Endothelial cell of umbilical vein (primary cell): ENCODE measurements around the gene REPIN1. TPM values are rescaled to one million over a fixed set of nuclear protein-coding genes. Genes with fewer than 3 reads are reported as not detected.

Source experiments
- BruUV-seq: library from RNA; stranded (reverse); fragments of 400-500 nt; replicated peaks from 2 replicates; lab custom pipeline; 2021; lab: Mats Ljungman, UMichigan
- CTCF ChIA-PET: fragments of 300-600, 350-600 bp; sonication (Branson Sonifier 250); formaldehyde crosslinking; loops from one replicate; lab custom pipeline; 2021; ENCODE audit warnings: antibody characterized with exemption, inconsistent platforms; lab: Charles Lee
- POLR2A ChIA-PET: fragments of 300-600, 350-600 bp; sonication (Branson Sonifier 250); formaldehyde crosslinking; loops from one replicate; lab custom pipeline; 2021; ENCODE audit warnings: antibody characterized with exemption, inconsistent platforms; lab: Charles Lee
- DNase-seq: peaks from one replicate; pipeline ENCODE4 v3.0.0-alpha.2; 2011; ENCODE audit warnings: low read depth, low spot score
- FAIRE-seq: peaks from 2 replicates; lab custom pipeline; 2011; peaks lifted over from hg19 to GRCh38; lab: Jason Lieb, UNC
- H2AFZ ChIP-seq: 2 replicates; pipeline ENCODE4 v1.6.0; 2012; ENCODE audit warnings: low read depth, low read length, control low read depth, inconsistent platforms
- H3K27ac ChIP-seq: 2 replicates; pipeline ENCODE4 v1.5.1; 2011; ENCODE audit warnings: low read depth, mild to moderate bottlenecking, control low read depth, low read length, moderate library complexity; ENCODE audit not compliant: insufficient read depth
- H3K27me3 ChIP-seq, 2 experiments: 2 replicates each; pipeline versions ENCODE4 v1.6.0 to v1.6.1; 2011; ENCODE audit warnings: low read length in 2 of 2, mixed read lengths in 1 of 2; ENCODE audit not compliant: control insufficient read depth in 2 of 2, insufficient read depth in 2 of 2
- H3K36me3 ChIP-seq, 2 experiments: 2 replicates in 1 of 2; 3 replicates in 1 of 2; pipeline ENCODE4 v1.5.1; 2011; ENCODE audit warnings: low read length in 2 of 2, mild to moderate bottlenecking in 1 of 2, moderate library complexity in 1 of 2; ENCODE audit not compliant: control insufficient read depth in 2 of 2, insufficient read depth in 2 of 2; ENCODE audit errors: extremely low read depth in 1 of 2
- H3K4me1 ChIP-seq: 3 replicates; pipeline ENCODE4 v1.5.1; 2011; ENCODE audit warnings: mild to moderate bottlenecking, low read length; ENCODE audit not compliant: control insufficient read depth, insufficient read depth; ENCODE audit errors: extremely low read depth
- H3K4me2 ChIP-seq: 2 replicates; pipeline ENCODE4 v1.6.1; 2011; ENCODE audit warnings: low read length, control low read depth, mixed read lengths; ENCODE audit not compliant: insufficient read depth
- H3K4me3 ChIP-seq, 3 experiments: fragments of 200-600 bp in 1 of 3; sonication (generic), shearing (Covaris generic) in 1 of 3; replicated peaks in 1 of 3; 2 replicates each; pipeline ENCODE4 v1.5.1; 2011 to 2016; ENCODE audit warnings: control low read depth in 3 of 3, low read length in 3 of 3, mild to moderate bottlenecking in 2 of 3, inconsistent platforms in 1 of 3, low read depth in 1 of 3, moderate library complexity in 1 of 3; ENCODE audit not compliant: insufficient read depth in 1 of 3
- H3K79me2 ChIP-seq: 2 replicates; pipeline ENCODE4 v1.6.0; 2012; ENCODE audit warnings: low read length, inconsistent platforms; ENCODE audit not compliant: control insufficient read depth, insufficient read depth
- H3K9ac ChIP-seq: replicated peaks from 2 replicates; pipeline ENCODE3; 2011; ENCODE audit warnings: low read length, control low read depth; ENCODE audit not compliant: insufficient read depth; ENCODE audit errors: extremely low read depth
- H3K9me1 ChIP-seq: replicated peaks from 3 replicates; pipeline ENCODE4 v1.6.0; 2011; ENCODE audit warnings: mild to moderate bottlenecking, low read length; ENCODE audit not compliant: control insufficient read depth, insufficient read depth; ENCODE audit errors: extremely low read depth
- H3K9me3 ChIP-seq: replicated peaks from 2 replicates; pipeline ENCODE4 v1.5.1; 2012; ENCODE audit warnings: low read length, inconsistent platforms; ENCODE audit not compliant: control insufficient read depth, insufficient read depth
- H4K20me1 ChIP-seq: replicated peaks from 2 replicates; pipeline ENCODE3; 2011; ENCODE audit warnings: mild to moderate bottlenecking, low read length; ENCODE audit not compliant: control insufficient read depth, insufficient read depth; ENCODE audit errors: extremely low read depth
- CTCF ChIP-seq, 2 donors: IDR thresholded peaks; 1 replicate in 1 of 2; 2 replicates in 1 of 2; pipeline ENCODE4 v1.5.1; 2011; ENCODE audit warnings: low read length in 2 of 2, mild to moderate bottlenecking in 2 of 2, moderate library complexity in 2 of 2, control low read depth in 1 of 2, inconsistent platforms in 1 of 2, low read depth in 1 of 2; ENCODE audit not compliant: insufficient read depth in 1 of 2; ENCODE audit errors: extremely low read depth in 1 of 2
- FOS ChIP-seq: IDR thresholded peaks from 2 replicates; pipeline ENCODE4 v1.6.1; 2011; ENCODE audit warnings: mild to moderate bottlenecking, low read length, moderate library complexity, borderline replicate concordance; ENCODE audit not compliant: insufficient read depth
- GATA2 ChIP-seq: IDR thresholded peaks from 2 replicates; pipeline ENCODE4 v1.7.0; 2011; ENCODE audit warnings: low read depth, mild to moderate bottlenecking, moderate library complexity, mixed read lengths, low read length; ENCODE audit not compliant: insufficient read length, insufficient read depth
- JUN ChIP-seq: IDR thresholded peaks from 2 replicates; pipeline ENCODE4 v1.6.1; 2011; ENCODE audit warnings: borderline replicate concordance, low read depth; ENCODE audit not compliant: insufficient read length, insufficient read depth
- MYC ChIP-seq: IDR thresholded peaks from one replicate; pipeline ENCODE4 v1.6.1; 2011; ENCODE audit warnings: mild to moderate bottlenecking, low read depth, low read length
- POLR2A ChIP-seq: IDR thresholded peaks from 2 replicates; pipeline ENCODE4 v1.6.1; 2012; ENCODE audit warnings: low read depth, mild to moderate bottlenecking, control low read depth, low read length
- POLR2AphosphoS5 ChIP-seq: IDR thresholded peaks from 2 replicates; pipeline ENCODE4 v1.6.1; 2012; ENCODE audit warnings: low read depth, mild to moderate bottlenecking, control low read depth, low read length, moderate library complexity; ENCODE audit not compliant: insufficient read depth
- dilution Hi-C: fragments of 300-500 bp; cut with MboI; formaldehyde crosslinking; loops from one replicate; pipeline ENCODE4 v1.15.0; 2019; ENCODE audit warnings: low sequenced_read_pairs; ENCODE audit not compliant: extremely low pct_ligation_motif_present
- intact Hi-C: fragments of 100-400 bp; cut with micrococcal nuclease; formaldehyde crosslinking; loops from one replicate; pipeline ENCODE4 v1.10.0; 2022
- polyA plus RNA-seq, 4 experiments: library from polyadenylated mRNA; depleted of rRNA in 3 of 4; stranded (reverse) in 3 of 4; unstranded in 1 of 4; fragments of >200 nt; gene quantifications; 2 replicates each; pipeline versions ENCODE4 v1.2.1 to v1.2.3, GENCODE V29; 2011 to 2012; ENCODE audit warnings: missing spikeins in 1 of 4
- total RNA-seq: library from RNA; stranded (reverse); gene quantifications from 2 replicates; pipeline ENCODE4 v1.2.3, GENCODE V29; 2021
- TF ChIP-seq, protein P1 (sequence below): IDR thresholded peaks from 2 replicates; pipeline ENCODE4 v1.6.1; 2011; ENCODE audit not compliant: insufficient read depth, insufficient read length

REPIN1 gene
- total and polyA plus RNA-seq, 2 donors (not counting 3 experiments of a cell fraction or from before 2014, with no cell fraction given): 108 to 140 TPM

GRCh38 chr7:150412016-150412415 lies 43.4 kb downstream of the REPIN1 start:
- dilution Hi-C loops (no loop called here), intact Hi-C loops (no loop called here)
- Histone ChIP-seq H3K27ac (no peak overlapping the region), H3K4me3 (no peak overlapping the region), H3K9ac (no peak overlapping the region), H3K4me2 (no peak overlapping the region), H3K9me1 (no peaks in the 10 kb centered on the region), H3K9me3 (no peaks in the 10 kb centered on the region), H3K27me3 (no peaks in the 10 kb centered on the region), H2AFZ (no peak overlapping the region), H3K4me1 (no peaks in the 10 kb centered on the region), H4K20me1 (no peaks in the 10 kb centered on the region), H3K36me3 (no peaks in the 10 kb centered on the region), H3K79me2 (no peaks in the 10 kb centered on the region)
- FAIRE-seq (no peak), DNase-seq (no peak)
- ChIA-PET CTCF (no interaction called here), POLR2A (no interaction called here)
- BruUV-seq: no TSS peak
- TF ChIP-seq CTCF (IDR thresholded peaks at IDR 0.05; ENCODE audit: extremely low read depth in 1 of 2, insufficient read depth in 1 of 2, low read depth in 1 of 2, low read length in 2 of 2) (no peak), JUN (no peak), POLR2AphosphoS5 (no peak), POLR2A (no peak), GATA2 (no peak), MYC (no peak), FOS (no peak)
- TF ChIP-seq, protein P1, sequence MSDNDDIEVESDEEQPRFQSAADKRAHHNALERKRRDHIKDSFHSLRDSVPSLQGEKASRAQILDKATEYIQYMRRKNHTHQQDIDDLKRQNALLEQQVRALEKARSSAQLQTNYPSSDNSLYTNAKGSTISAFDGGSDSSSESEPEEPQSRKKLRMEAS: no peak
